GM21390 (cell line): ENCODE measurements around the gene BRDT.

Source experiments
- ATAC-seq: cut with Tn5 transposase; IDR thresholded peaks from one replicate; pipeline ENCODE4 v1.9.1; 2021; ENCODE audit not compliant: unreplicated experiment

BRDT gene

GRCh38 chr1:91949356-91949699 is at the start of gene BRDT:
Gene BRDT (plus strand): TSS chr1:91949401. CDS start chr1:91962755, 13,354 bp downstream.
- ATAC-seq: no peak

DNA sequence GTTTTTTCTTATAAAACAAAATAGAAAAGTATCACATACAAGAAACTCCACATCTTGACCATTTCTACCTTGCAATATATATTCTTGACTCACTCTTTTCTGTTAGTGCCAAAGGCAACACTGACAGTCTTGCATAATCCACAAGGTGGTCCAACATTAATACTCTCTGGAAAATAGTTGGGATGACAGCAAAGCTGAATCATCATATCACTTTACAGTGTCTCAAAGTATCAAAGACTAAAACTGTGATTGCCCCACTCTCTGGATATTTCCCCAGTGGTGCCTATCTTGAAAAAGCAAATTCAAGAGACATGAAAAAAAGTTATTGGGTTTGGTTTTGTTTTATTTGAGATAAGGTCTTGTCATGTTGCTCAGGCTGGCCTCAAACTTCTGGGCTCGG is 48.6 kb upstream of the BRDT start:
- ATAC-seq: no peak

DNA sequence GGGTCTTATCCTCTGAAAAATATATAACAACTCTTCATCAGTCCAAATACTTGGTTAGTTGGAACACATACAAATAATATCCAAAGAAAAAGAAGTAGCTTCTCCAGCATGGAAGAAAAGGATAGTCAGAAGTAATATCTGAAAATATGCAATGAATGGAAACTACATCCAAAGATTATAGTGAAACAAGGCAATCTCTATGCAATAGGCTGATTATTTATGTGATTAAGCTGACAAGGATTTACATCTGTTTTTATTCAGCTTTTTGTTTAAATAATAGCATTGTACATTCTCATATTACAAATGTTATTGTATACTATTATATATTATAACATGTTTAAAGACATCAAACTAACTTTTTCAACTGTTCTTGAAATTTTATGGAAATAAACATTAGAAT is 48.0 kb upstream of the BRDT start:
- ATAC-seq: no peak

DNA sequence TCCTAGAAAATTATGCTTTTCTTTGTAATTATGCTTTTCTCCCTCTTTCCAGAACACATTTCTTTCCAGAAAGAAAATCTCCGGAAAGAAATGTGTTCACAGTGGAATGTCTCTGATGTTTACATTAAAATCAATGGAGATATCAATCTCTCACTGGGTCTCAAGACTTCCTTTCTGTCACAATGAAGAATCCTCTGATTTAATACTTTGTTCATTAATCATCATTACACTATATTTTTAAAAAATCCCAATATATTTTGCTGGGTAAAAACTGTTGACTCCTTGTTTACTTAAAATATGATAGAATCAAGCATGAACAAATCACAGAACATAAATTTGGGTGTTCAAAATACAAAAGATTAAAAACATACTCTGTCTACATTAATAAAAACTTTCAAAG is 36.9 kb upstream of the BRDT start:
- no peak for ATAC-seq

DNA sequence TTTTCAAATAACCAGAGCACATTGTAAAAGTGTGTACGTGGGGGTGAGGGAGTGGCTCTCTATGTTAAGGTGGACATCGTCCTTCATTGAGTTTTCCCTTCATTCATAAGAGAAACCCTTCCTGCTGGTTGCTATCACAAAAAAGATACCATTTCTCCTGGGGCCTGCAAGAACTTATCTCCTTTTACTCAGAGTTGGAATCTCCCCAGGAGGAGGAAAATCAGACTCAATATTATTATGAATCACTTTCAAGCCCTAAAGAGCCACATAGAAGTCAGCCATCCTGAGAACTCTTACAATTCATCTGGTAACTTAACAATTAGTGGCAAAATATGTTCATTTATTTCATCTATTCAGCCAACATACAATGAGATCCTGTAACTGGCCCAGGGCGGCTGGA is 36.2 kb upstream of the BRDT start:
- ATAC-seq: no peak

DNA sequence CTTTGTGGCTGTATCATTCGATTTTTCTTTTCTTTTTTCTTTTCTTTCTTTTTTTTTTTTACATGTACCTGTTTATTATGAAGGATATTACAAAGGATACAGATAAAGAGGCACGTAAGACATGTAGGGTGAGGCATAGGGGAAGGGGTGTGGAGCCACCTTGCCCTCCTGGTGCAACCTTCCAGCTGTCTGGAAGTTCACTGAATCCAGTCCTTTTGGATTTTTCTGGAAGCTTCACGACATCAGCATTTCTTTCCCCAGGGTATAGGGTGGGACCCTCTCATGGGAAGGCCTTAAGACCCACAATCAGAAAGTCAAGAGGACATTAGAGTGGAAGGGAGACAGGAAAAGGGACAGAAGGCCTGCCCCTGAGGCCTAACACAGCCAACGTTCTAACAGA is 33.2 kb upstream of the BRDT start:
- ATAC-seq: no peak

GRCh38 chr1:91916811-91917460 is 32.3 kb upstream of the BRDT start:
- ATAC-seq: no peak

- no peak for ATAC-seq
These were observed 29.2 kb upstream of the BRDT start for GRCh38 chr1:91919962-91920361.

GRCh38 chr1:91924146-91924545 is 25.1 kb upstream of the BRDT start:
- no peak for ATAC-seq

GRCh38 chr1:91925644-91926435 is 23.4 kb upstream of the BRDT start:
- no peak for ATAC-seq

- ATAC-seq: no peak
These were observed 21.2 kb upstream of the BRDT start for GRCh38 chr1:91928026-91928425.

- no peak for ATAC-seq
These were observed 20.0 kb upstream of the BRDT start for GRCh38 chr1:91929250-91929649.

GRCh38 chr1:91937613-91938012 is 11.6 kb upstream of the BRDT start:
- no peak for ATAC-seq

GRCh38 chr1:91940496-91940895 is 8.7 kb upstream of the BRDT start:
- ATAC-seq: no peak

- no peak for ATAC-seq
These were observed 5.1 kb upstream of the BRDT start for GRCh38 chr1:91944087-91944486.

GRCh38 chr1:91948097-91948496 is 1.1 kb upstream of the BRDT start:
- ATAC-seq: no peak

DNA sequence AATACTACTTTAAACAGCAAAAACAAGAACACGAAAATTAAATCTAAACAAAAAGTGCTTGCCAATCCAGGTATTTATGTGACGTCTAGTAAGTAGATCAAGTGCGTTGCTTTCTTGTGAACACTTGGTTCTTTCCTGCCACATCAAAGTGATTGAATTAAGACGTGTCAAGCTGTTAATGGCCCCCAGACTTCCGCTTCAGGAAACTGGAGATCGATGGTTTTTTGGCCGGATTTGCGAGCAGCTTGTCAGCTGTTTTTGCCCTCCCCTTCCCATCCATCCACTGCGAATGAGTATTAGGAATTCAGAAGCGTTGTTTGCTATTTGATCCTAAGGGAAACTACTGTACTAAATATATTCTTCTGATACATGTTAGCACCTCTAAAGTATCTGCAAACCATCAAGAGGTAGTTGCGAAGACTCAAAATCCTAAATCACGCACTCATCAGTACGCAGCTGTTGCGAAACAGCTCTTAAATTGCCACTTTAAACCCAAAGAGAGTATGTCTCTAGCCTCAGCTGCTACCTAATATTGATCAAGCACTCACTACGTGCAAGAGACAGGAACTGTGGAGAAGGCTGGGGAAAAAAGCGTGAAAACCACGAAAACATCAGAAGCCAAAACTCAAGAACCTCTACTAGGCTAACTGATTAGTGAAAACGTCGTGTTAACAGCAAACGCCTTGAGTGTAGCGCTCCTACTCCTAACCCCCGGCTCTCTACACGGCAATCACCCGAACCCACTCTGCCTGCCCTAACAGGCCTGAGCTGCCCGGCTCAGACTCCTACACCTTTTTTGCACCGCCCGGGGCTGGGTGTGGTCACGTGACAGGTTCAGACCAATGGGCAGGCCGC is 473 bp upstream of the BRDT start:
- no peak for ATAC-seq

- ATAC-seq: no peak
These were observed 3.0 kb downstream of the BRDT start for GRCh38 chr1:91952187-91952586.

GRCh38 chr1:91958926-91959325 is 9.7 kb downstream of the BRDT start:
- ATAC-seq: no peak

DNA sequence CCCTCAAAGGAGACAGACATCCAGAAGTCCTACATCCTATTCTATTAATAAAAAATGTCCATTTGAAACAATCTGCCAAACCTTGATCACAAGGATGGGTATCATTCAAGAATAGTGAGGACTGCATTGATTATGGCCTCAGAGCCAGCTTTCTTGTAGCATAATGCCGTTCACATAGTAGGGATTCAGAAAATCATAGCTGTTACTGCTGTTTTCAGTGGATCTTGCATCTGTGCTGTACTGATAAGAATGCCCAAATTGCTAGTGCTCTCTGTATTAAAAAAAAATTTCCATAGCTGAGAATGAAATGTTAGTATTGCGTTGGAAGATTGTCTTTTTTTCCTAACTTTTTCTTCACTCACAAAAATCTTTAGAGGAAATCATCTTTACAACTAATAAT is 19.1 kb downstream of the BRDT start:
- ATAC-seq: no peak

DNA sequence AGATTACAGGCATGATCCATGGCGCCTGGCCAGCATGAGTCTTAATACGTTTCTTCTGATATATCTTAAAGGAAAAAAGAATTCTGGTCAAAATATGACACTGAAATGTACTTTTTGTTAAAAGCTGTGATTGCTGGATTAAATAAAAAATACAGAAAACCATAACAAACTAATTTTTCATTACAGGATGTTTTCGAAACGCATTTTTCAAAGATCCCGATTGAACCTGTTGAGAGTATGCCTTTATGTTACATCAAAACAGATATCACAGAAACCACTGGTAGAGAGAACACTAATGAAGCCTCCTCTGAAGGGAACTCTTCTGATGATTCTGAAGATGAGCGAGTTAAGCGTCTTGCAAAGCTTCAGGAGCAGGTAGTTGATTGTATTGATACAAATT is 30.2 kb downstream of the BRDT start:
- no peak for ATAC-seq

GRCh38 chr1:91980663-91981062 is 31.5 kb downstream of the BRDT start:
- ATAC-seq: no peak
